H1 (cell line): ENCODE measurements around the gene CAPZB. TPM values are rescaled to one million over a fixed set of nuclear protein-coding genes. Genes with fewer than 3 reads are reported as not detected.

Source experiments
- CTCF ChIA-PET: fragments of 300-600 bp; sonication (Branson Sonifier 250); formaldehyde crosslinking; loops from one replicate; lab custom pipeline; 2021; ENCODE audit not compliant: partially characterized antibody; lab: Charles Lee
- POLR2A ChIA-PET: fragments of 300-600 bp; sonication (Branson Sonifier 250); formaldehyde crosslinking; loops from one replicate; lab custom pipeline; 2021; ENCODE audit warnings: inconsistent platforms; ENCODE audit not compliant: partially characterized antibody; lab: Charles Lee
- DNase-seq, 2 experiments: peaks; one replicate each; pipeline versions ENCODE4 v3.0.0 to v3.0.0-alpha.2; 2010 to 2022; ENCODE audit warnings: low spot score in 2 of 2, low read depth in 1 of 2, mixed read lengths in 1 of 2
- FAIRE-seq: peaks from 2 replicates; lab custom pipeline; 2011; peaks lifted over from hg19 to GRCh38; lab: Jason Lieb, UNC
- H2AFZ ChIP-seq: 2 replicates; pipeline ENCODE4 v1.8.1; 2012; ENCODE audit warnings: low read length, inconsistent platforms
- H2AK5ac ChIP-seq: 2 replicates; pipeline ENCODE4 v1.6.1; 2013; ENCODE audit warnings: low read depth, low read length
- H2BK120ac ChIP-seq: replicated peaks from 2 replicates; pipeline ENCODE3; 2013; ENCODE audit warnings: low read depth, low read length, inconsistent platforms
- H2BK12ac ChIP-seq: 2 replicates; pipeline ENCODE4 v1.6.1; 2013; ENCODE audit warnings: low read depth, low read length
- H2BK15ac ChIP-seq: 2 replicates; pipeline ENCODE4 v1.6.1; 2013; ENCODE audit warnings: low read length
- H2BK20ac ChIP-seq: 2 replicates; pipeline ENCODE4 v1.6.1; 2013; ENCODE audit warnings: low read length
- H2BK5ac ChIP-seq: 2 replicates; pipeline ENCODE4 v1.6.1; 2013; ENCODE audit warnings: low read depth, low read length
- H3K14ac ChIP-seq: 2 replicates; pipeline ENCODE4 v1.6.1; 2013; ENCODE audit warnings: inconsistent platforms; ENCODE audit not compliant: insufficient read length
- H3K18ac ChIP-seq: 2 replicates; pipeline ENCODE4 v1.6.1; 2013; ENCODE audit warnings: low read length; ENCODE audit errors: extremely low read depth
- H3K23ac ChIP-seq: 2 replicates; pipeline ENCODE4 v1.6.1; 2013; ENCODE audit warnings: inconsistent platforms; ENCODE audit not compliant: insufficient read length
- H3K23me2 ChIP-seq: 2 replicates; pipeline ENCODE4 v1.6.1; 2013; ENCODE audit warnings: low read depth, low read length
- H3K27ac ChIP-seq: 2 replicates; pipeline ENCODE4 v1.6.1; 2011; ENCODE audit warnings: low read depth, low read length, inconsistent platforms
- H3K27me3 ChIP-seq, 4 experiments: replicated peaks in 1 of 4; 1 replicate in 1 of 4; 2 replicates in 3 of 4; pipeline versions ENCODE4 v1.6.1 to v1.8.1; 2011 to 2013; ENCODE audit warnings: low read length in 3 of 4, mild to moderate bottlenecking in 3 of 4, inconsistent platforms in 2 of 4, mixed read lengths in 2 of 4, moderate library complexity in 1 of 4; ENCODE audit not compliant: control insufficient read depth in 3 of 4, insufficient read depth in 3 of 4; ENCODE audit errors: extremely low read depth in 1 of 4
- H3K36me3 ChIP-seq, 4 experiments: 2 replicates each; pipeline versions ENCODE4 v1.6.1 to v1.8.1; 2011 to 2013; ENCODE audit warnings: mild to moderate bottlenecking in 4 of 4, low read length in 3 of 4, moderate library complexity in 2 of 4, control low read depth in 1 of 4, inconsistent platforms in 1 of 4; ENCODE audit not compliant: insufficient read depth in 4 of 4, control insufficient read depth in 2 of 4
- H3K4ac ChIP-seq: replicated peaks from 2 replicates; pipeline ENCODE3; 2013; ENCODE audit warnings: low read length, low read depth, mixed read lengths, inconsistent platforms; ENCODE audit not compliant: insufficient read length
- H3K4me1 ChIP-seq, 4 experiments: replicated peaks in 1 of 4; 1 replicate in 1 of 4; 2 replicates in 3 of 4; pipeline versions ENCODE4 v1.6.1 to v1.8.1; 2011 to 2013; ENCODE audit warnings: low read length in 3 of 4, inconsistent platforms in 2 of 4, mixed read lengths in 1 of 4; ENCODE audit not compliant: insufficient read depth in 4 of 4, control insufficient read depth in 3 of 4
- H3K4me2 ChIP-seq, 2 experiments: 2 replicates each; pipeline versions ENCODE4 v1.6.1 to v1.8.1; 2011 to 2013; ENCODE audit warnings: low read depth in 2 of 2, low read length in 2 of 2, control low read depth in 1 of 2, inconsistent platforms in 1 of 2, mild to moderate bottlenecking in 1 of 2; ENCODE audit not compliant: insufficient read depth in 1 of 2
- H3K4me3 ChIP-seq, 4 experiments: fragments of 200-600, 300-600 bp in 1 of 4; sonication (generic), shearing (Covaris generic), sonication (Bioruptor Twin) in 1 of 4; 2 replicates each; pipeline versions ENCODE4 v1.5.1 to v1.8.1; 2011 to 2016; ENCODE audit warnings: low read length in 4 of 4, low read depth in 3 of 4, control low read depth in 2 of 4, inconsistent platforms in 2 of 4, mild to moderate bottlenecking in 2 of 4, mixed read lengths in 1 of 4, moderate library complexity in 1 of 4; ENCODE audit not compliant: insufficient read depth in 2 of 4; ENCODE audit errors: extremely low read depth in 1 of 4
- H3K56ac ChIP-seq: replicated peaks from 2 replicates; pipeline ENCODE3; 2013; ENCODE audit warnings: low read depth, mild to moderate bottlenecking, mixed read lengths, low read length, inconsistent platforms; ENCODE audit not compliant: insufficient read length
- H3K79me1 ChIP-seq: 2 replicates; pipeline ENCODE4 v1.6.1; 2013; ENCODE audit warnings: low read depth, low read length, control low read depth
- H3K79me2 ChIP-seq, 2 experiments: 2 replicates each; pipeline versions ENCODE4 v1.6.1 to v1.8.1; 2012 to 2013; ENCODE audit warnings: low read length in 2 of 2, mild to moderate bottlenecking in 2 of 2, inconsistent platforms in 1 of 2; ENCODE audit not compliant: insufficient read depth in 2 of 2, control insufficient read depth in 1 of 2
- H3K9ac ChIP-seq, 4 experiments: replicated peaks in 1 of 4; 1 replicate in 1 of 4; 2 replicates in 3 of 4; pipeline versions ENCODE4 v1.6.1 to v1.8.1; 2011 to 2013; ENCODE audit warnings: low read depth in 3 of 4, low read length in 3 of 4, control low read depth in 2 of 4, mild to moderate bottlenecking in 2 of 4, moderate library complexity in 2 of 4, inconsistent platforms in 1 of 4; ENCODE audit errors: extremely low read depth in 1 of 4
- H3K9me3 ChIP-seq, 2 experiments: 2 replicates each; pipeline versions ENCODE4 v1.6.1 to v1.8.1; 2012 to 2013; ENCODE audit warnings: mild to moderate bottlenecking in 2 of 2, moderate library complexity in 2 of 2, control low read depth in 1 of 2, inconsistent platforms in 1 of 2, low read depth in 1 of 2, low read length in 1 of 2, mixed read lengths in 1 of 2; ENCODE audit not compliant: insufficient read depth in 2 of 2
- H4K20me1 ChIP-seq, 2 experiments: replicated peaks in 1 of 2; 2 replicates each; pipeline versions ENCODE3 to v1.8.1; 2011 to 2013; ENCODE audit warnings: inconsistent platforms in 2 of 2, low read length in 2 of 2, mild to moderate bottlenecking in 1 of 2; ENCODE audit not compliant: insufficient read depth in 2 of 2, control insufficient read depth in 1 of 2
- H4K5ac ChIP-seq: 2 replicates; pipeline ENCODE4 v1.6.1; 2013; ENCODE audit warnings: low read length, low read depth, mixed read lengths, inconsistent platforms; ENCODE audit not compliant: insufficient read length
- H4K8ac ChIP-seq: 2 replicates; pipeline ENCODE4 v1.8.0; 2013; ENCODE audit warnings: mild to moderate bottlenecking, moderate library complexity, low read length, inconsistent platforms; ENCODE audit not compliant: insufficient read depth; ENCODE audit errors: extremely low read depth
- H4K91ac ChIP-seq: replicated peaks from 2 replicates; pipeline ENCODE3; 2013; ENCODE audit warnings: low read length, mixed read lengths, inconsistent platforms; ENCODE audit not compliant: insufficient read length
- EZH2 ChIP-seq: fragments of 200-600 bp; sonication (generic); IDR thresholded peaks from 2 replicates; pipeline ENCODE4 v1.7.1; 2012; ENCODE audit warnings: low read depth, mild to moderate bottlenecking, moderate library complexity, low read length, inconsistent platforms; ENCODE audit not compliant: severe bottlenecking
- KDM5A ChIP-seq: fragments of 200-600 bp; IDR thresholded peaks from 2 replicates; pipeline ENCODE4 v1.7.1; 2012; ENCODE audit warnings: mild to moderate bottlenecking, low read length, inconsistent platforms, mixed read lengths
- POU5F1 ChIP-seq: IDR thresholded peaks from 2 replicates; pipeline ENCODE4 v1.6.1; 2011; ENCODE audit warnings: low read depth, mild to moderate bottlenecking, low read length, moderate library complexity
- TEAD4 ChIP-seq: IDR thresholded peaks from 2 replicates; pipeline ENCODE4 v1.6.1; 2012; ENCODE audit warnings: low read depth, low read length, inconsistent platforms, mixed read lengths
- WGBS, 2 experiments: shearing (Covaris generic) in 1 of 2; methylation state at CpG; one replicate each; pipeline versions ENCODE4 v1.1.6 to v1.1.7; 2013 to 2015; ENCODE audit warnings: low lambda C conversion rate in 2 of 2, mixed read lengths in 2 of 2, inconsistent platforms in 1 of 2, low coverage in 1 of 2, missing lambda C conversion rate in 1 of 2; ENCODE audit not compliant: insufficient replicate concordance in 2 of 2, insufficient coverage in 1 of 2, insufficient read length in 1 of 2; ENCODE audit errors: extremely low coverage in 1 of 2, missing lambda C conversion rate in 1 of 2; 5-methylcytosine and 5-hydroxymethylcytosine counted together
- polyA plus RNA-seq, 7 experiments: library from polyadenylated mRNA; depleted of rRNA in 3 of 7; stranded (reverse) in 5 of 7; unstranded in 2 of 7; fragments of >200 nt in 5 of 7; fragments of 200-250 nt in 2 of 7; gene quantifications; 1 replicate in 5 of 7; 2 replicates in 1 of 7; 4 replicates in 1 of 7; pipeline versions ENCODE4 v1.2.1 to v1.2.3, GENCODE V29; 2011 to 2013; ENCODE audit warnings: missing spikeins in 2 of 7, mixed read lengths in 2 of 7
- total RNA-seq: library from RNA; stranded (reverse); fragmentation: NEBNext Ultra II Directional; extraction: Animal tissue kit (Norgen Biotek cat#: 25700); gene quantifications from 2 replicates; pipeline ENCODE4 v1.2.1, GENCODE V29; 2021

CAPZB gene
- total and polyA plus RNA-seq, 2 of the 8 experiments (the other 6 are each of a cell fraction or from before 2014, with no cell fraction given): 162 to 371 TPM

- H2BK120ac ChIP-seq: no peak overlapping the region
- no peak overlapping the region for H4K5ac ChIP-seq
- no peak overlapping the region for H3K4me3 ChIP-seq
- H3K4ac ChIP-seq: no peak overlapping the region
- H2AFZ ChIP-seq: no peak overlapping the region
- no peak overlapping the region; a peak in 1 of 7 replicates for H3K9ac ChIP-seq
- no peak overlapping the region for H4K91ac ChIP-seq
- DNase-seq: no peak
- no peaks in the 10 kb centered on the region for H3K27me3 ChIP-seq
- no peak overlapping the region for H4K8ac ChIP-seq
- no peaks in the 10 kb centered on the region for H3K9me3 ChIP-seq
- H3K56ac ChIP-seq: no peak overlapping the region
- H3K23ac ChIP-seq: no peak overlapping the region
- H3K18ac ChIP-seq: no peak overlapping the region
- 92% methylated on average over 9 of the region's 9 CpGs; no CpG with 5 or more reads in 1 of the 2 experiments for WGBS, 2 experiments
- POLR2A ChIA-PET: no interaction called here
- no peak overlapping the region for H2BK15ac ChIP-seq
- no peak overlapping the region for H2BK20ac ChIP-seq
- no peaks in the 10 kb centered on the region for H3K23me2 ChIP-seq
- H2BK5ac ChIP-seq: 0 out of 2 replicates have a peak overlapping the region, but pooled peaks have one; percentile 21
- peaks cover 7 to 80% of the 10 kb centered on the region in 2 experiments; a peak in 3 of 4 replicates for H3K79me2 ChIP-seq
- no peak overlapping the region for H2BK12ac ChIP-seq
- H3K4me1 ChIP-seq: peaks cover 0 to 4% (median 1%) of the 10 kb centered on the region in 4 experiments; a peak in 1 of 7 replicates
- FAIRE-seq: no peak
- no peak overlapping the region for H3K4me2 ChIP-seq
- H2AK5ac ChIP-seq: no peak overlapping the region
- peaks cover 25 to 27% of the 10 kb centered on the region in 2 experiments for H4K20me1 ChIP-seq
- no peak overlapping the region for H3K14ac ChIP-seq
- TF ChIP-seq EZH2: no peak
- TF ChIP-seq POU5F1: no peak
- no peak for TF ChIP-seq KDM5A
- no peak for TF ChIP-seq TEAD4
- no peak overlapping the region for H3K27ac ChIP-seq
- peaks cover 0 to 17% (median 5%) of the 10 kb centered on the region in 4 experiments; a peak in 5 of 8 replicates for H3K36me3 ChIP-seq
- peaks cover 10% of the 10 kb centered on the region for H3K79me1 ChIP-seq
- CTCF ChIA-PET: interaction anchor here (1.0 to 6.5 kb wide), 3 partner anchors 12 to 68 kb away, joined by 3 to 46 read pairs (median 3); no protein-coding TSS in a partner anchor
These were observed 65.6 kb downstream of the CAPZB start for GRCh38 chr1:19419691-19420090.
